Right lung (tissue), 5 donors: Measurements from ENCODE around the gene CPHXL2. TPM values are rescaled to one million over a fixed set of nuclear protein-coding genes. Genes with fewer than 3 reads are reported as not detected.

Experiments used
- DNase-seq, 2 donors: peaks; one replicate each; pipeline ENCODE4 v3.0.0-alpha.2; 2013
- polyA plus RNA-seq, 5 donors: library from polyadenylated mRNA; unstranded; fragments of 120-200 nt; gene quantifications; one replicate each; pipeline versions ENCODE4 v1.2.1 to v1.2.3, GENCODE V29; 2013; ENCODE audit warnings: inconsistent platforms in 1 of 5, low replicate concordance in 1 of 5; ENCODE audit not compliant: insufficient read length in 5 of 5, insufficient read depth in 1 of 5

CPHXL2 gene
- polyA plus RNA-seq, 5 donors, result 0.09 to 0.30 (median 0.20) TPM; not detected in 1

DNA sequence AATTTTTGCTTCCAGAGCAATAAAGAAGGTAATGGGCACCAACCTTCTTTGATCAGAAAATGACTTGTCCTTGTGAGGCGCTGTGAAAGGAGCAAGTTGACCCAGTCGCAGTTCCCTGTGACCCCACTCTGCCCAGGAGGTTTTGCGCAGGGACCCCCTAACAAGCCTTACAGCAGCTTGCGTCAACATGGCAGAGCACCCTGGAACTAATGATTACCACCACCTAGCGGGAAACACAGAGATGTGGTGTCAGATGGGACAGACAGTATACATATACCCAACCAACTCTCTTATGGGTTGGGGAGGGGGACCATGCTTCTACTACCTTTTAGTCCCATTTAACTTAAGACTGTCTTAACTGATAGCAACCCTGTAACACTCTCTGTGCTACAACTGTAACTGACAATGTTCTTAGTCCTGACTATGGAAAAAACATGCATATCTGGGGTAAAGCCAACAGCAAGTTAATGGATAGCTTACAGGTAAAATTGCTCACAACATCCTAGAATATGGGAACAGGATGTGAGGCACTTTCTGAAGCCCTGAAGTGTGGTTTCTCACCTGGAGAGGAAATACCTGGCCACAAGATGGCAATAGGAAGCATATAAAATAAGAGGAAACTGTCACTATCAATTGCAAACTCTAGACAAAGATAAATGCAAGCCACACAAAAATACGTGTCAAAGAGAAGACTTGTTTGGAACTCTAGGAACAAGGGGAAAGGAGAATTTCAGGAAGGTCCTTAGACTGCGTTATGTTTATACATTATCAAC is 32.4 kb downstream of the CPHXL2 start:
- no peak for DNase-seq

DNA sequence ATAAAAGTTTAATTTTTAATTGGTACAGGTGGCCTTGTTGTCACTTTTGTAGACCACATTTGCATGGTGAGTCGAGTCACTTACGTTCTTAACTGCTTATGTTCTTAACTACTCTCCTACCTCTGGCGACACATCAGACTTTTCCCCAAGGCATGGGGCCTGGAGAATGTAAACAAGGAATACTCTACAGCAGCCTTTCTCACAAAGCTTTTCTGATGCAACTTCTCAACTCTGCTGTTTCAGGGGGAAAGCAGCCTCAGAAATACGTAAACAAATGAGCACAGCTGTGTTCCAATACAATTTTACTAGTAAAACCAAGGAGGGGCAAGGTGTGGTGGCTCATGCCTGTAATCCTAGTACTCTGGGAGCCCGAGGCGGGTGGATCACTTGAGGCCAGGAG is 36.2 kb downstream of the CPHXL2 start:
- no peak for DNase-seq

DNA sequence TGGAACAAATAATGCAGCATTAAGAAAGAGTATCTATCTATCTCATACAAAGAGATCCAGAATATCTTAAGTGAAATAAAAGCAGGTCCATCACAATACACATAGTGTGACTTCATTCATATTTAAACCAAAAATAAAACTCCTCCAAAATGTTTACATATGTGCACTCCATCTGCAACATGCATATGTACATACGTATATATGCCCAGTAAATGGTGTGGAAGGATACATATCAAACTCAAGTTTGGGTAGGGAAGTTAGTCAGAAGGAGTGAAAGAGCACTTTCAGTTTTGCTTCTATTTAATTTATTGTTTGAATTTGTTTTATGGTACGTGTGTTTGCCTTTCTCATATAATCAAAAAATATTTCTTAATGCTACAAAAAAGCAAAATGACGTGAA is 41.8 kb downstream of the CPHXL2 start:
- DNase-seq, result no peak

GRCh38 chr16:75632857-75633256 is 44.0 kb downstream of the CPHXL2 start:
- DNase-seq, result no peak

DNA sequence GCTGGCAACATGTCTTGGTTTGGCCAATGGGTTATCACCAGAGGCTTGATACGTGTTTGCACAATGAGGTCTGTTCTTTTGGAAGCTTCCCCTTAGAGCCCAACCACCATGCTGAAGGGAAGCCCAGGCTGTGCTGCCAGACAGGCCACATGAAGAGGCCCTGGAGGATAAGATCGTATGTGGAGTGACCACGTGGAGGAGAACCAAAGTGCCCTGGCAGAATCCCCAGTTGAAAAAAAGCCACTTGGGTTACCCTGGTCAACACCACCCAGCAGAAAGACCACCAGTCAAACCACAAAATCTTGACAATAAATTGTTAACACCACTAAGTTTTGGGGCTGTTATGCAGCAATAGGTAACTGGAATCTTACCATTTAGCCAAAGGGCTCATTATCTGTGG is 46.8 kb downstream of the CPHXL2 start:
- DNase-seq, result no peak

- no peak for DNase-seq
Measured at GRCh38 chr16:75629132-75629531, 47.7 kb downstream of the CPHXL2 start.

- DNase-seq, result no peak
Measured at GRCh38 chr16:75628351-75628750, 48.5 kb downstream of the CPHXL2 start.

GRCh38 chr16:75627851-75628250 is 49.0 kb downstream of the CPHXL2 start:
- DNase-seq, result no peak

GRCh38 chr16:75626806-75627205 is 50.0 kb downstream of the CPHXL2 start:
- no peak for DNase-seq

- DNase-seq, result no peak
Measured at GRCh38 chr16:75624921-75625334, 51.9 kb downstream of the CPHXL2 start.

DNA sequence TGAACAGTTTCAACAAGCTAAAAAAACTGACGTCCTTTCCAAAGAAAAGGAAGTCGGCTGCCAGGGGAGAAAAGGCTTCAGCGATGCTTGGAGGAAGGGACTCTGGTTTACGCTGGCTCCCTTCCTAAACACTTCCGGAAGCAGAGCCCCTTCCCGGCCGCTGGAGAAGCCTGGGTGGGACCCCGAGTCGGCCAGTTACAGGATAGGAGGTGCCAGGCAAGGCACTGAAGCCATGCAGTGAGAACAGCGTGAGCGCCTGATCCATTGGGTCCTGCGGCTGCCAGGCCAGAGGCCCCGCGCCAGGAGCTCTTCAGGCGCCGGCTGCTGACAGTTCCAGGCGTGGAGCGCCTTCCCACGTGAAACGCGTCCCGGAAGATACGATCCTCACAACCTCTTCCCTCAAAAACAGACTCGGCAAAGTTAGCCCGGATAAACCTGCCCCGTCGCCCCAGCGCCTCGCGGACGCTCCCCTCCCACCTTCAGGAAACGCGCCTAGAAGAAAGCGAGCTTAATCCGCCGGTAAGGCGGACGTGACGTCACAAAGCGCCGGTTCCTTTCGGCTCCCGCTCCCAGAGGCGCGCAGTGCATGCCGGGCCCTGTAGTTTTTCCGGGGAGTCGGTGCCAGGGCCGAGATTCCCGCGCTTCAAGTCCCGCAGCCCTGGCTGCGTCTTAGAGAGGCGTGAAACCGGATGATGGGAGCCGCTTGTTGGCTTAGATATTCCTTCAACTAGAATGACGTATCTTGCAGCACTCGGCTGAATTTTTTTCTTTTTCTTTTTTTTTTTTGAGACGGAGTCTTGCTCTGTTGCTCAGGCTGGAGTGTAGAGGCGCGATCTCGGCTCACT is 53.8 kb downstream of the CPHXL2 start, which contains the start of gene ADAT1:
Gene ADAT1 (minus strand): TSS at position 521 of the 845 bp plus-strand sequence. CDS start 2,482 bp downstream, outside the sequence.
- DNase-seq, result peak; percentile 98

DNA sequence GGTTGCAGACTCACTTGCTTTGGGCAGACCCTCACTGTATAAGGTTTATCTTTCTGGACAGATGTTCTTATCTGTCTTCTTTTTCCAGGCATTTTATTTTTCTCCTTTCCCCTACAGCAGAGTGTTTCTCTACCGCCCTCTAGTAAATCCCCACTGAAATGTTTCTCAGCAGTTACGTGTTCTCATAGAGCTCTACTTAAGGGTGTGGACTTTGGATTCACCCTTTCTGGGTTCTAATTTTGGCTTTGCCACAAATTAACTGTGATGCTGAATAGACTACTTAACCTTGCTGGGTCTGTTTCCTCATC is 55.7 kb downstream of the CPHXL2 start:
- no peak for DNase-seq

DNA sequence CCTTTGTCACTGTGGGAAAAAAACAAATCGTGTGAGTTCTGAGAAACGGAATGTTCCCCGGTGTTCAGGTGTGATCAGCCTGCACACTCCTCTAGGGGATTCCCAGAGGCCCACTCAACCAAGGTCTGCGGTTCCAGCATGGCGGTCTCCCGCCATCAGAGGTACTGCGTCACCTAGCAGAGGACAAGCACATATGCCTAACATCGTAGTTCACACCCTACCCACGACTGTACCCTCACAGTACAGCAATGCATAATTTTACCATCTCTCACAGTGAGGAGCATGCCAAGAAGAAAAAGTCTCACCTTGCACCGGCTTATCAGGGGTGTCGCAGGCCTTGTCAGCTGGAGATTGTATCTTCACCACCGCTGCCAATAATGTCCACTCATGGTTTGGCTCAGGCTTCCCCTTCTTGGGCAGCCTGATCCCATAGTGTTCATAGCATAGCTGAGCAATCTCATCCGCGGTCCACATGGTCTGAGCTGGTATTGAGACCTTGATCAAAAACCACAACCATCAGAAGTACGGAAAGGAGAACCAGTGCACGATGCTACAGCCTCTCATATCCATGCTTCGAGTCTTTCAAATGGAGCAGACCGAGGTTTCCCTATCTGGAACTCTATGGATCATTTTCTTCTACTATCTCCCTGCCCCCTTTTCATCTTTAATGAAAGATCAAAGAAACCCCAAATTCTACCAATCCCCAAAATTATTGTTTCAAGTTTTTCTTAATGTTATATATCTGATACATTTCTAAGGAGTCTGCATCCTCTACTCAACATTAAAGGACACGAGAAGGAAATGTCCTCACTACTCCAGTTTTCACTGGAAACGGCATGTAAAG is 56.3 kb downstream of the CPHXL2 start:
- DNase-seq, result no peak

GRCh38 chr16:75618780-75619179 is 58.0 kb downstream of the CPHXL2 start:
- no peak for DNase-seq

GRCh38 chr16:75617121-75617520 is 59.7 kb downstream of the CPHXL2 start:
- DNase-seq, result no peak

- no peak for DNase-seq
Measured at GRCh38 chr16:75616521-75617010, 60.2 kb downstream of the CPHXL2 start.

GRCh38 chr16:75615619-75616018 is 61.2 kb downstream of the CPHXL2 start:
- DNase-seq, result no peak

- DNase-seq, result no peak
Measured at GRCh38 chr16:75614066-75614897, 62.5 kb downstream of the CPHXL2 start.
